Caco-2 (cell line): Measurements from ENCODE around the gene MRTFA. TPM values are rescaled to one million over a fixed set of nuclear protein-coding genes. Genes with fewer than 3 reads are reported as not detected.

Source experiments
- BruUV-seq: library from RNA; stranded (reverse); fragments of 400-500 nt; replicated peaks from 2 replicates; lab custom pipeline; 2021; lab: Mats Ljungman, UMichigan
- CTCF ChIA-PET: fragments of 300-600 bp; sonication (Branson Sonifier 250); formaldehyde crosslinking; loops from one replicate; lab custom pipeline; 2022; ENCODE audit warnings: antibody characterized with exemption; lab: Charles Lee
- POLR2A ChIA-PET: fragments of 300-600 bp; sonication (Branson Sonifier 250); formaldehyde crosslinking; loops from one replicate; lab custom pipeline; 2022; ENCODE audit warnings: antibody characterized with exemption; lab: Charles Lee
- DNase-seq, 2 experiments: peaks; one replicate each; pipeline versions ENCODE4 v3.0.0 to v3.0.0-alpha.2; 2020 to 2022
- H3K27me3 ChIP-seq: replicated peaks from 2 replicates; pipeline ENCODE4 v1.6.0; 2011; ENCODE audit warnings: low read length; ENCODE audit not compliant: control insufficient read depth, insufficient read depth
- H3K36me3 ChIP-seq: 2 replicates; pipeline ENCODE4 v1.5.1; 2011; ENCODE audit warnings: low read length; ENCODE audit not compliant: control insufficient read depth, insufficient read depth
- H3K4me1 ChIP-seq: fragments of 250-450 bp; sonication (Bioruptor Pico); 2 replicates; pipeline ENCODE4 v1.5.1; 2020; ENCODE audit warnings: mild to moderate bottlenecking
- H3K4me3 ChIP-seq: 2 replicates; pipeline ENCODE4 v1.5.1; 2011; ENCODE audit warnings: low read depth, mild to moderate bottlenecking, control low read depth, low read length
- H3K9me3 ChIP-seq: fragments of 250-450 bp; sonication (Bioruptor Pico); 2 replicates; pipeline ENCODE4 v1.5.1; 2020; ENCODE audit warnings: mild to moderate bottlenecking, moderate library complexity
- H3K27ac Mint-ChIP-seq: one replicate; pipeline ENCODE4 v1.8.0; 2022; ENCODE audit warnings: mixed read lengths; ENCODE audit not compliant: unreplicated experiment
- H3K27me3 Mint-ChIP-seq: one replicate; pipeline ENCODE4 v1.8.0; 2022; ENCODE audit warnings: mixed read lengths; ENCODE audit not compliant: insufficient read depth, unreplicated experiment
- H3K36me3 Mint-ChIP-seq: one replicate; pipeline ENCODE4 v1.8.0; 2022; ENCODE audit warnings: mild to moderate bottlenecking, mixed read lengths; ENCODE audit not compliant: insufficient read depth, unreplicated experiment
- H3K4me1 Mint-ChIP-seq: one replicate; pipeline ENCODE4 v1.8.0; 2022; ENCODE audit warnings: low read depth, mixed read lengths; ENCODE audit not compliant: unreplicated experiment
- H3K4me3 Mint-ChIP-seq: one replicate; pipeline ENCODE4 v1.8.0; 2022; ENCODE audit warnings: mild to moderate bottlenecking, moderate library complexity, mixed read lengths; ENCODE audit not compliant: unreplicated experiment
- H3K9me3 Mint-ChIP-seq: one replicate; pipeline ENCODE4 v1.8.0; 2022; ENCODE audit warnings: mixed read lengths; ENCODE audit not compliant: unreplicated experiment
- CTCF ChIP-seq, 2 experiments: fragments of 200-600 bp in 1 of 2; IDR thresholded peaks; 1 replicate in 1 of 2; 2 replicates in 1 of 2; pipeline versions ENCODE4 v1.5.1 to v1.8.0; 2011 to 2022; ENCODE audit warnings: antibody characterized with exemption in 1 of 2, control low read depth in 1 of 2, inconsistent platforms in 1 of 2, low read depth in 1 of 2, low read length in 1 of 2, mild to moderate bottlenecking in 1 of 2, moderate library complexity in 1 of 2; ENCODE audit not compliant: insufficient read depth in 1 of 2, severe bottlenecking in 1 of 2, unreplicated experiment in 1 of 2
- intact Hi-C: fragments of 100-400 bp; cut with micrococcal nuclease; formaldehyde crosslinking; loops from one replicate; pipeline ENCODE4 v1.10.0; 2022; ENCODE audit not compliant: unreplicated experiment
- total RNA-seq: library from RNA; stranded (reverse); gene quantifications from 2 replicates; pipeline ENCODE4 v1.2.3, GENCODE V29; 2022

Gene MRTFA
- total RNA-seq, 1 experiment from 2014 or later, result 38.7 TPM

- H3K27me3 Mint-ChIP-seq, result no peaks in the 10 kb centered on the region
Measured at GRCh38 chr22:40507491-40507890, 129.0 kb downstream of the MRTFA start.

GRCh38 chr22:40506762-40507161 lies 129.8 kb downstream of the MRTFA start:
- Histone ChIP-seq H3K27me3 (no peaks in the 10 kb centered on the region), H3K4me3 (no peak overlapping the region), H3K36me3 (no peaks in the 10 kb centered on the region), H3K4me1 (peaks cover 38% of the 10 kb centered on the region), H3K9me3 (no peaks in the 10 kb centered on the region)
- intact Hi-C loops, result no loop called here
- Mint-ChIP-seq H3K27me3 (no peaks in the 10 kb centered on the region), H3K4me3 (no peak overlapping the region), H3K9me3 (peaks cover 9% of the 10 kb centered on the region), H3K4me1 (peaks cover 16% of the 10 kb centered on the region), H3K36me3 (peaks cover 13% of the 10 kb centered on the region), H3K27ac (no peak overlapping the region)
- POLR2A ChIA-PET, result no interaction called here
- no TSS peak for BruUV-seq
- CTCF ChIA-PET, result interaction anchor here (0.5 kb wide), 1 partner anchor 733 kb away, joined by 5 read pairs; no protein-coding TSS in a partner anchor
- no peak for DNase-seq
- no peak for TF ChIP-seq CTCF (IDR thresholded peaks at IDR 0.05; ENCODE audit: insufficient read depth in 1 of 2, low read depth in 1 of 2, low read length in 1 of 2, severe bottlenecking in 1 of 2, unreplicated experiment in 1 of 2)

More at GRCh38 chr22:40507491-40507890, 129.0 kb downstream of the MRTFA start:
- no peaks in the 10 kb centered on the region for H3K27me3 ChIP-seq
- no peak overlapping the region for H3K4me3 ChIP-seq
- no peaks in the 10 kb centered on the region for H3K36me3 ChIP-seq
- no peak for TF ChIP-seq CTCF (IDR thresholded peaks at IDR 0.05; ENCODE audit: insufficient read depth in 1 of 2, low read depth in 1 of 2, low read length in 1 of 2, severe bottlenecking in 1 of 2, unreplicated experiment in 1 of 2)
- H3K9me3 Mint-ChIP-seq, result peaks cover 8% of the 10 kb centered on the region
- ChIA-PET POLR2A (no interaction called here), CTCF (no interaction called here)
- intact Hi-C loops, result no loop called here
- H3K4me1 ChIP-seq, result peaks cover 44% of the 10 kb centered on the region
- H3K9me3 ChIP-seq, result no peaks in the 10 kb centered on the region
- H3K27ac Mint-ChIP-seq, result no peak overlapping the region
- no peak for DNase-seq
- no peak overlapping the region for H3K4me3 Mint-ChIP-seq
- no TSS peak for BruUV-seq
- peaks cover 16% of the 10 kb centered on the region for H3K4me1 Mint-ChIP-seq
- H3K36me3 Mint-ChIP-seq, result peaks cover 12% of the 10 kb centered on the region

GRCh38 chr22:40504285-40505249 lies 132.0 kb downstream of the MRTFA start:
- ChIA-PET CTCF (no interaction called here), POLR2A (no interaction called here)
- H3K4me1 Mint-ChIP-seq, result peaks cover 9% of the 10 kb centered on the region

More at GRCh38 chr22:40504285-40505249, 132.0 kb downstream of the MRTFA start:
- no peak for TF ChIP-seq CTCF (IDR thresholded peaks at IDR 0.05; ENCODE audit: insufficient read depth in 1 of 2, low read depth in 1 of 2, low read length in 1 of 2, severe bottlenecking in 1 of 2, unreplicated experiment in 1 of 2)
- intact Hi-C loops, result no loop called here
- no peak overlapping the region for H3K4me3 Mint-ChIP-seq
- Histone ChIP-seq H3K27me3 (no peaks in the 10 kb centered on the region), H3K4me3 (no peak overlapping the region), H3K9me3 (no peaks in the 10 kb centered on the region), H3K36me3 (no peaks in the 10 kb centered on the region), H3K4me1 (peaks cover 23% of the 10 kb centered on the region)
- no peaks in the 10 kb centered on the region for H3K27me3 Mint-ChIP-seq
- no peak for DNase-seq
- H3K36me3 Mint-ChIP-seq, result peaks cover 13% of the 10 kb centered on the region
- BruUV-seq, result no TSS peak
- peaks cover 9% of the 10 kb centered on the region for H3K9me3 Mint-ChIP-seq
- no peak overlapping the region for H3K27ac Mint-ChIP-seq
